Panc1 (cell line): ENCODE data around the gene CDH15. TPM values are rescaled to one million over a fixed set of nuclear protein-coding genes. Genes with fewer than 3 reads are reported as not detected.

Experiments used
- ATAC-seq: fragments of 200-7000 bp; cut with Tn5 transposase; 2 replicates; pipeline ENCODE4 v1.9.1; 2020; ENCODE audit warnings: mild to moderate bottlenecking, moderate library complexity
- BruUV-seq: library from RNA; stranded (reverse); fragments of 400-500 nt; replicated peaks from 2 replicates; lab custom pipeline; 2021; lab: Mats Ljungman, UMichigan
- CTCF ChIA-PET: fragments of 300-600 bp; sonication (Branson Sonifier 250); formaldehyde crosslinking; loops from one replicate; lab custom pipeline; 2022; ENCODE audit warnings: antibody characterized with exemption; lab: Charles Lee
- POLR2A ChIA-PET: fragments of 300-600 bp; sonication (Branson Sonifier 250); formaldehyde crosslinking; loops from one replicate; lab custom pipeline; 2022; ENCODE audit warnings: antibody characterized with exemption; lab: Charles Lee
- DNase-seq: peaks from one replicate; pipeline ENCODE4 v3.0.0-alpha.2; 2010; ENCODE audit warnings: low read depth, low spot score
- H3K27ac ChIP-seq: 2 replicates; pipeline ENCODE4 v1.5.1; 2011; ENCODE audit warnings: mild to moderate bottlenecking, low read length, inconsistent platforms
- H3K27me3 ChIP-seq: fragments of 200-500 bp; sonication (Bioruptor generic); 2 replicates; pipeline ENCODE4 v1.6.0; 2014; ENCODE audit warnings: low read length, inconsistent platforms; ENCODE audit not compliant: control insufficient read depth, insufficient read depth
- H3K36me3 ChIP-seq: fragments of 200-500 bp; sonication (Bioruptor generic); 2 replicates; pipeline ENCODE4 v1.5.1; 2014; ENCODE audit warnings: inconsistent platforms, mild to moderate bottlenecking, low read length, moderate library complexity; ENCODE audit not compliant: control insufficient read depth, insufficient read depth
- H3K4me1 ChIP-seq: 2 replicates; pipeline ENCODE4 v1.5.1; 2011; ENCODE audit warnings: inconsistent platforms, mild to moderate bottlenecking, low read length, moderate library complexity; ENCODE audit not compliant: control insufficient read depth, insufficient read depth
- H3K4me3 ChIP-seq, 2 experiments: 2 replicates each; pipeline ENCODE4 v1.5.1; 2011 to 2012; ENCODE audit warnings: low read depth in 2 of 2, low read length in 2 of 2, mild to moderate bottlenecking in 2 of 2, inconsistent platforms in 1 of 2, moderate library complexity in 1 of 2
- H3K9me3 ChIP-seq: fragments of 200-500 bp; sonication (Bioruptor generic); 2 replicates; pipeline ENCODE4 v1.5.1; 2014; ENCODE audit warnings: low read depth, mild to moderate bottlenecking, inconsistent platforms, low read length, moderate library complexity; ENCODE audit not compliant: control insufficient read depth, insufficient read depth
- POLR2AphosphoS5 ChIP-seq: IDR thresholded peaks from 2 replicates; pipeline ENCODE4 v1.6.1; 2012; ENCODE audit warnings: mild to moderate bottlenecking, low read depth, low read length, moderate library complexity
- SIN3A ChIP-seq: IDR thresholded peaks from 2 replicates; pipeline ENCODE4 v1.6.1; 2012; ENCODE audit warnings: low read depth, mild to moderate bottlenecking, low read length, moderate library complexity, borderline replicate concordance; ENCODE audit not compliant: insufficient read depth
- TCF7L2 ChIP-seq: IDR thresholded peaks from 2 replicates; pipeline ENCODE4 v1.6.1; 2011; ENCODE audit warnings: mild to moderate bottlenecking, low read depth, low read length, inconsistent platforms
- in situ Hi-C: cut with HindIII; loops from 2 replicates; pipeline ENCODE4 v1.10.0; 2016; ENCODE audit warnings: low sequenced_read_pairs, low pct_unique_long_range_greater_than_20kb
- intact Hi-C: fragments of 100-400 bp; cut with micrococcal nuclease; formaldehyde crosslinking; loops from one replicate; pipeline ENCODE4 v1.10.0; 2022; ENCODE audit not compliant: unreplicated experiment
- total RNA-seq: library from RNA; stranded (reverse); gene quantifications from one replicate; pipeline ENCODE4 v1.2.1, GENCODE V29; 2021; ENCODE audit not compliant: unreplicated experiment
- TF ChIP-seq, protein P1 (sequence below), 2 experiments: IDR thresholded peaks; 2 replicates each; pipeline ENCODE4 v1.6.1; 2011 to 2012; ENCODE audit warnings: low read depth in 2 of 2, control low read depth in 1 of 2, low read length in 1 of 2, mild to moderate bottlenecking in 1 of 2, moderate library complexity in 1 of 2; ENCODE audit not compliant: insufficient read depth in 1 of 2
- TF ChIP-seq, protein P2 (sequence below): fragments of 450-650 bp; IDR thresholded peaks from 2 replicates; pipeline ENCODE4 v1.5.1; 2017; ENCODE audit warnings: mild to moderate bottlenecking

The CDH15 gene
- total RNA-seq, 1 experiment from 2014 or later: 0.51 TPM

DNA sequence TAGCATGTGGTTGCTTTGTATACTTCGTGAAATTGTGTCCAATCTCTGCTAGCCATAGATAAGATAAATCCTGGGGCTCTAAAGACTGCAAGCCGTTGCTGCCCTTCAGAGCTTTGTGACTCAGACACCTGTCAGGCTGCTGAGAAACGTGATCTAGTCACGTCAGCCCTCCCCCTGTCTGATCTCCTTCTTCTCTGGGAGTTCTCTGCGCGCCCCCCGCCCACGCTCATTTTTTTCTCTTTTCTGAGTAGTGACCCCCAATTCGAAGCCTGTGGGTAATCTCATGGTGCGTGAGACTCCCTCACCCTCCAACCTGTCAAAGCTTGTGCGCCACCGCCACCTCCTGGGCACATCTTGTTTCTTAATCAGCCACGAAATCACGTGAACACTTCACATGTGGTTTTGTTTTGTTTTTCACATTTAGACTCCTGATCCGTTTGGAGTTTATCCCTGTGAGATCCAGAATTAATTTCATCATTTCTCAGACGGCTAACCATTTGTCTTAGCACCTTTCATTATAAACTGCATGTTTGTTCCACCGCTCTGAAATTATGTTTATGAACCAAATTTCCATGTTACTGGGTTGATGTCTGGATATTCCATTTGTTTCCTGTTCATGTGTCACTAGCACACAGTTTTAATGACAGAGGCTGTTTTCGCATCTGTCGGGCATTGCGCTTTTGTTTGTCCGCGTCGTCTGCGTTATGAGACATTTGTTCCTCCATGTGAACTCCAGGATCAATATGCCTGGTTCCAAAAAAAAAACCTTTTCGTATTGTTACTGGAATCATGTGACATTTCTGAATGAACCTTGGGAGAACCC, 45.0 kb downstream of the CDH15 start:
- ATAC-seq (peak; percentile 77), DNase-seq (peak; percentile 63)
- H3K4me3 ChIP-seq: peak overlapping the region; percentile 85 to 92
- H3K4me1 ChIP-seq: no peaks in the 10 kb centered on the region
- intact Hi-C loops (no loop called here), in situ Hi-C loops (no loop called here)
- H3K27me3 ChIP-seq: no peaks in the 10 kb centered on the region
- no TSS peak for BruUV-seq
- peaks cover 12% of the 10 kb centered on the region; the same call in 1 of the 2 replicates for H3K36me3 ChIP-seq
- peak overlapping the region; percentile 82 for H3K27ac ChIP-seq
- TF ChIP-seq SIN3A: 0 out of 2 replicates have a peak, but pooled peaks have one; percentile 55
- TF ChIP-seq, protein P1, sequence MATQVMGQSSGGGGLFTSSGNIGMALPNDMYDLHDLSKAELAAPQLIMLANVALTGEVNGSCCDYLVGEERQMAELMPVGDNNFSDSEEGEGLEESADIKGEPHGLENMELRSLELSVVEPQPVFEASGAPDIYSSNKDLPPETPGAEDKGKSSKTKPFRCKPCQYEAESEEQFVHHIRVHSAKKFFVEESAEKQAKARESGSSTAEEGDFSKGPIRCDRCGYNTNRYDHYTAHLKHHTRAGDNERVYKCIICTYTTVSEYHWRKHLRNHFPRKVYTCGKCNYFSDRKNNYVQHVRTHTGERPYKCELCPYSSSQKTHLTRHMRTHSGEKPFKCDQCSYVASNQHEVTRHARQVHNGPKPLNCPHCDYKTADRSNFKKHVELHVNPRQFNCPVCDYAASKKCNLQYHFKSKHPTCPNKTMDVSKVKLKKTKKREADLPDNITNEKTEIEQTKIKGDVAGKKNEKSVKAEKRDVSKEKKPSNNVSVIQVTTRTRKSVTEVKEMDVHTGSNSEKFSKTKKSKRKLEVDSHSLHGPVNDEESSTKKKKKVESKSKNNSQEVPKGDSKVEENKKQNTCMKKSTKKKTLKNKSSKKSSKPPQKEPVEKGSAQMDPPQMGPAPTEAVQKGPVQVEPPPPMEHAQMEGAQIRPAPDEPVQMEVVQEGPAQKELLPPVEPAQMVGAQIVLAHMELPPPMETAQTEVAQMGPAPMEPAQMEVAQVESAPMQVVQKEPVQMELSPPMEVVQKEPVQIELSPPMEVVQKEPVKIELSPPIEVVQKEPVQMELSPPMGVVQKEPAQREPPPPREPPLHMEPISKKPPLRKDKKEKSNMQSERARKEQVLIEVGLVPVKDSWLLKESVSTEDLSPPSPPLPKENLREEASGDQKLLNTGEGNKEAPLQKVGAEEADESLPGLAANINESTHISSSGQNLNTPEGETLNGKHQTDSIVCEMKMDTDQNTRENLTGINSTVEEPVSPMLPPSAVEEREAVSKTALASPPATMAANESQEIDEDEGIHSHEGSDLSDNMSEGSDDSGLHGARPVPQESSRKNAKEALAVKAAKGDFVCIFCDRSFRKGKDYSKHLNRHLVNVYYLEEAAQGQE (IDR thresholded peaks at IDR 0.05; ENCODE audit: insufficient read depth in 1 of 2, low read depth in 2 of 2, low read length in 1 of 2): no peak
- TF ChIP-seq, protein P2, sequence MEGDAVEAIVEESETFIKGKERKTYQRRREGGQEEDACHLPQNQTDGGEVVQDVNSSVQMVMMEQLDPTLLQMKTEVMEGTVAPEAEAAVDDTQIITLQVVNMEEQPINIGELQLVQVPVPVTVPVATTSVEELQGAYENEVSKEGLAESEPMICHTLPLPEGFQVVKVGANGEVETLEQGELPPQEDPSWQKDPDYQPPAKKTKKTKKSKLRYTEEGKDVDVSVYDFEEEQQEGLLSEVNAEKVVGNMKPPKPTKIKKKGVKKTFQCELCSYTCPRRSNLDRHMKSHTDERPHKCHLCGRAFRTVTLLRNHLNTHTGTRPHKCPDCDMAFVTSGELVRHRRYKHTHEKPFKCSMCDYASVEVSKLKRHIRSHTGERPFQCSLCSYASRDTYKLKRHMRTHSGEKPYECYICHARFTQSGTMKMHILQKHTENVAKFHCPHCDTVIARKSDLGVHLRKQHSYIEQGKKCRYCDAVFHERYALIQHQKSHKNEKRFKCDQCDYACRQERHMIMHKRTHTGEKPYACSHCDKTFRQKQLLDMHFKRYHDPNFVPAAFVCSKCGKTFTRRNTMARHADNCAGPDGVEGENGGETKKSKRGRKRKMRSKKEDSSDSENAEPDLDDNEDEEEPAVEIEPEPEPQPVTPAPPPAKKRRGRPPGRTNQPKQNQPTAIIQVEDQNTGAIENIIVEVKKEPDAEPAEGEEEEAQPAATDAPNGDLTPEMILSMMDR: peak; percentile 80
- CTCF ChIA-PET: interaction anchor here (0.6 kb wide), 1 partner anchor 10 kb away, joined by 3 read pairs; no protein-coding TSS in a partner anchor
- no peaks in the 10 kb centered on the region for H3K9me3 ChIP-seq
- POLR2A ChIA-PET: no interaction called here

DNA sequence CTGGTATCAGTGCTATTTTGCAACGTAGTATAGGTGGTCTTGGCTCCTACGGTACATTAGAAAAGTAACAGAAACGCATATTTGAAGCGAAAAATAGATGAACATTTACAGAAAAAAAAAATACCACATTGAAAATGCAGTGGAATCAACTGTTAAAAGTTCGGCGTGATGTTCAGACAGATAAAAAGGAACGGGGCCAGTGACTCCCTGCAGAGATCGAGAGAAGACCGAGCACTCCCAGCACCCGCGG, 45.5 kb downstream of the CDH15 start:
- POLR2A ChIA-PET: interaction anchor here (0.6 kb wide), 1 partner anchor 76 kb away, joined by 4 read pairs; no protein-coding TSS in a partner anchor
- TF ChIP-seq, protein P1 (IDR thresholded peaks at IDR 0.05; ENCODE audit: insufficient read depth in 1 of 2, low read depth in 2 of 2, low read length in 1 of 2): no peak
- TF ChIP-seq SIN3A (no peak), TCF7L2 (no peak), POLR2AphosphoS5 (no peak)
- TF ChIP-seq, protein P2: no peak
- no peak for ATAC-seq

More for the DNA sequence above, 45.5 kb downstream of the CDH15 start:
- Histone ChIP-seq H3K36me3 (peaks cover 12% of the 10 kb centered on the region; the same call in 1 of the 2 replicates), H3K4me3 (peak overlapping the region; percentile 85 to 92), H3K9me3 (no peaks in the 10 kb centered on the region), H3K27ac (peak overlapping the region; percentile 82), H3K4me1 (no peaks in the 10 kb centered on the region), H3K27me3 (no peaks in the 10 kb centered on the region)
- CTCF ChIA-PET: no interaction called here
- in situ Hi-C loops: no loop called here
- DNase-seq: no peak
- TSS peak; percentile 98 for BruUV-seq
- intact Hi-C loops: no loop called here
